Testis (tissue), 2 donors: Measurements from ENCODE around the gene RPL28.

Experiments used
- CTCF ChIP-seq, 3 experiments: fragments of 450-650 bp in 2 of 3; fragments of 200-600 bp in 1 of 3; sonication (generic) in 1 of 3; IDR thresholded peaks; one replicate each; pipeline ENCODE4 v1.5.1; 2016 to 2019; ENCODE audit warnings: antibody characterized with exemption in 3 of 3, mild to moderate bottlenecking in 2 of 3, moderate library complexity in 1 of 3
- POLR2A ChIP-seq: fragments of 450-650 bp; IDR thresholded peaks from one replicate; pipeline ENCODE4 v1.6.1; 2017; ENCODE audit warnings: antibody characterized with exemption, mild to moderate bottlenecking, moderate library complexity

GRCh38 chr19:55419103-55419502 is 33.4 kb downstream of the RPL28 start:
- TF ChIP-seq CTCF (IDR thresholded peaks at IDR 0.05) (no peak), POLR2A (no peak)
